Keratinocyte (primary cell): Measurements from ENCODE around the gene PCDHB13. TPM values are rescaled to one million over a fixed set of nuclear protein-coding genes. Genes with fewer than 3 reads are reported as not detected.

Source experiments
- DNase-seq: peaks from one replicate; pipeline ENCODE4 v3.0.0-alpha.2; 2011; ENCODE audit warnings: low read depth, missing footprints, low spot score
- FAIRE-seq: peaks from 2 replicates; lab custom pipeline; 2011; peaks lifted over from hg19 to GRCh38; lab: Jason Lieb, UNC
- H2AFZ ChIP-seq: 2 replicates; pipeline ENCODE4 v1.6.0; 2012; ENCODE audit warnings: low read length, control low read depth, inconsistent platforms; ENCODE audit not compliant: control insufficient read depth
- H3K27ac ChIP-seq: 2 replicates; pipeline ENCODE4 v1.5.1; 2011; ENCODE audit warnings: low read length; ENCODE audit not compliant: control insufficient read depth, insufficient read depth
- H3K27me3 ChIP-seq: 3 replicates; pipeline ENCODE4 v1.6.0; 2011; ENCODE audit warnings: low read length; ENCODE audit not compliant: control insufficient read depth, insufficient read depth; ENCODE audit errors: extremely low read depth
- H3K36me3 ChIP-seq, 2 experiments: 2 replicates in 1 of 2; 3 replicates in 1 of 2; pipeline ENCODE4 v1.5.1; 2011; ENCODE audit warnings: low read length in 2 of 2, mild to moderate bottlenecking in 1 of 2; ENCODE audit not compliant: control insufficient read depth in 2 of 2, insufficient read depth in 2 of 2; ENCODE audit errors: extremely low read depth in 1 of 2
- H3K4me1 ChIP-seq: 3 replicates; pipeline ENCODE4 v1.5.1; 2011; ENCODE audit warnings: low read length; ENCODE audit not compliant: control insufficient read depth, insufficient read depth; ENCODE audit errors: extremely low read depth
- H3K4me2 ChIP-seq: 3 replicates; pipeline ENCODE4 v1.6.0; 2011; ENCODE audit warnings: low read depth, low read length; ENCODE audit not compliant: control insufficient read depth, insufficient read depth; ENCODE audit errors: extremely low read depth
- H3K4me3 ChIP-seq, 3 experiments: fragments of 200-600 bp in 1 of 3; sonication (generic) in 1 of 3; 2 replicates in 2 of 3; 3 replicates in 1 of 3; pipeline ENCODE4 v1.5.1; 2011 to 2016; ENCODE audit warnings: low read length in 3 of 3, mild to moderate bottlenecking in 3 of 3, control low read depth in 2 of 3, inconsistent platforms in 1 of 3, low read depth in 1 of 3, mixed read lengths in 1 of 3, mixed run types in 1 of 3, moderate library complexity in 1 of 3; ENCODE audit not compliant: control insufficient read depth in 2 of 3, insufficient read depth in 2 of 3; ENCODE audit errors: extremely low read depth in 1 of 3
- H3K79me2 ChIP-seq: 2 replicates; pipeline ENCODE4 v1.6.0; 2012; ENCODE audit warnings: low read length; ENCODE audit not compliant: control insufficient read depth, insufficient read depth
- H3K9ac ChIP-seq: 3 replicates; pipeline ENCODE4 v1.6.0; 2011; ENCODE audit warnings: low read length; ENCODE audit not compliant: control insufficient read depth, insufficient read depth; ENCODE audit errors: extremely low read depth
- H3K9me1 ChIP-seq: 3 replicates; pipeline ENCODE4 v1.6.0; 2011; ENCODE audit warnings: low read length; ENCODE audit not compliant: control insufficient read depth, insufficient read depth; ENCODE audit errors: extremely low read depth
- H3K9me3 ChIP-seq: 2 replicates; pipeline ENCODE4 v1.5.1; 2012; ENCODE audit warnings: low read depth, low read length; ENCODE audit not compliant: control insufficient read depth
- H4K20me1 ChIP-seq: 3 replicates; pipeline ENCODE4 v1.6.0; 2011; ENCODE audit warnings: low read length; ENCODE audit not compliant: control insufficient read depth, insufficient read depth; ENCODE audit errors: extremely low read depth
- EZH2 ChIP-seq: IDR thresholded peaks from one replicate; pipeline ENCODE4 v1.6.1; 2012; ENCODE audit warnings: inconsistent platforms, mild to moderate bottlenecking, low read length, moderate library complexity
- dilution Hi-C: fragments of 300-500 bp; cut with MboI; formaldehyde crosslinking; loops from one replicate; pipeline ENCODE4 v1.7.0; 2020; ENCODE audit warnings: low sequenced_read_pairs; ENCODE audit not compliant: extremely low pct_ligation_motif_present
- polyA plus RNA-seq, 5 experiments: library from polyadenylated mRNA; depleted of rRNA in 3 of 5; stranded (reverse) in 3 of 5; stranded (forward) in 1 of 5; unstranded in 1 of 5; fragments of >200 nt; gene quantifications; 1 replicate in 1 of 5; 2 replicates in 3 of 5; 3 replicates in 1 of 5; pipeline versions ENCODE4 v1.2.1 to v1.2.3, GENCODE V29; 2011 to 2012; ENCODE audit warnings: missing spikeins in 2 of 5, low read depth in 1 of 5, low replicate concordance in 1 of 5
- TF ChIP-seq, protein P1 (sequence below), 3 experiments: IDR thresholded peaks in 1 of 3; conservative IDR thresholded peaks in 1 of 3; optimal IDR thresholded peaks in 1 of 3; 2 replicates in 2 of 3; 3 replicates in 1 of 3; pipeline versions ENCODE3 to v1.5.1; 2011; ENCODE audit warnings: low read length in 3 of 3, mild to moderate bottlenecking in 3 of 3, moderate library complexity in 2 of 3, control low read depth in 1 of 3, inconsistent platforms in 1 of 3; ENCODE audit not compliant: insufficient read depth in 2 of 3; ENCODE audit errors: extremely low read depth in 1 of 3

Gene PCDHB13
- polyA plus RNA-seq, 1 donor (not counting 4 experiments of a cell fraction or from before 2014, with no cell fraction given), result 0.07 TPM

DNA sequence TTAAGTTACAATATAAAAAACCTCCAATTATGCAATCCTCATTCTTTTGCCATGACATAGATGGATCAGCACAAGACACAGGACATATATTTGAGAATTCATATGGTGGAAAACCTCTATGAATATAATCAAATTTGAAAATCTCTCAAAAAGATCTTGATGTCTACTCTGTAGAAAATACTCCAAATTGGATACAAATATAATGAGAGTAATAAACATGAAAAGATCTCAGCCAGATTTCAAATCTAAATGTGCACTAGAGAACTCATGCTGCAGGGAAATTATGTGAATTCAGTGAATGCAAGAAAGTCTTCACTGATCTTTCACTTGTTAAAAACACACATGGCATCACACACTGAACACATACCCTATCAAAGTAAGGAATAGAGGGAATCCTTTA lies 45.2 kb downstream of the PCDHB13 start:
- no peaks in the 10 kb centered on the region for H4K20me1 ChIP-seq
- no peak for TF ChIP-seq EZH2
- TF ChIP-seq, protein P1, sequence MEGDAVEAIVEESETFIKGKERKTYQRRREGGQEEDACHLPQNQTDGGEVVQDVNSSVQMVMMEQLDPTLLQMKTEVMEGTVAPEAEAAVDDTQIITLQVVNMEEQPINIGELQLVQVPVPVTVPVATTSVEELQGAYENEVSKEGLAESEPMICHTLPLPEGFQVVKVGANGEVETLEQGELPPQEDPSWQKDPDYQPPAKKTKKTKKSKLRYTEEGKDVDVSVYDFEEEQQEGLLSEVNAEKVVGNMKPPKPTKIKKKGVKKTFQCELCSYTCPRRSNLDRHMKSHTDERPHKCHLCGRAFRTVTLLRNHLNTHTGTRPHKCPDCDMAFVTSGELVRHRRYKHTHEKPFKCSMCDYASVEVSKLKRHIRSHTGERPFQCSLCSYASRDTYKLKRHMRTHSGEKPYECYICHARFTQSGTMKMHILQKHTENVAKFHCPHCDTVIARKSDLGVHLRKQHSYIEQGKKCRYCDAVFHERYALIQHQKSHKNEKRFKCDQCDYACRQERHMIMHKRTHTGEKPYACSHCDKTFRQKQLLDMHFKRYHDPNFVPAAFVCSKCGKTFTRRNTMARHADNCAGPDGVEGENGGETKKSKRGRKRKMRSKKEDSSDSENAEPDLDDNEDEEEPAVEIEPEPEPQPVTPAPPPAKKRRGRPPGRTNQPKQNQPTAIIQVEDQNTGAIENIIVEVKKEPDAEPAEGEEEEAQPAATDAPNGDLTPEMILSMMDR (optimal IDR thresholded peaks at IDR 0.05 in 1 of 3, IDR thresholded peaks at IDR 0.05 in 1 of 3, conservative IDR thresholded peaks at IDR 0.05 in 1 of 3; ENCODE audit: extremely low read depth in 1 of 3, insufficient read depth in 2 of 3, low read length in 3 of 3), result no peak
- H3K9ac ChIP-seq, result no peak overlapping the region
- dilution Hi-C loops, result no loop called here
- H3K9me1 ChIP-seq, result no peaks in the 10 kb centered on the region
- H3K36me3 ChIP-seq, result no peaks in the 10 kb centered on the region
- no peaks in the 10 kb centered on the region for H3K79me2 ChIP-seq
- no peak overlapping the region for H3K27ac ChIP-seq
- no peak for DNase-seq
- no peak overlapping the region for H3K4me3 ChIP-seq
- FAIRE-seq, result no peak
- H3K4me1 ChIP-seq, result no peaks in the 10 kb centered on the region
- H2AFZ ChIP-seq, result no peak overlapping the region
- H3K27me3 ChIP-seq, result no peaks in the 10 kb centered on the region
- no peak overlapping the region for H3K4me2 ChIP-seq
- H3K9me3 ChIP-seq, result peaks cover 7% of the 10 kb centered on the region

DNA sequence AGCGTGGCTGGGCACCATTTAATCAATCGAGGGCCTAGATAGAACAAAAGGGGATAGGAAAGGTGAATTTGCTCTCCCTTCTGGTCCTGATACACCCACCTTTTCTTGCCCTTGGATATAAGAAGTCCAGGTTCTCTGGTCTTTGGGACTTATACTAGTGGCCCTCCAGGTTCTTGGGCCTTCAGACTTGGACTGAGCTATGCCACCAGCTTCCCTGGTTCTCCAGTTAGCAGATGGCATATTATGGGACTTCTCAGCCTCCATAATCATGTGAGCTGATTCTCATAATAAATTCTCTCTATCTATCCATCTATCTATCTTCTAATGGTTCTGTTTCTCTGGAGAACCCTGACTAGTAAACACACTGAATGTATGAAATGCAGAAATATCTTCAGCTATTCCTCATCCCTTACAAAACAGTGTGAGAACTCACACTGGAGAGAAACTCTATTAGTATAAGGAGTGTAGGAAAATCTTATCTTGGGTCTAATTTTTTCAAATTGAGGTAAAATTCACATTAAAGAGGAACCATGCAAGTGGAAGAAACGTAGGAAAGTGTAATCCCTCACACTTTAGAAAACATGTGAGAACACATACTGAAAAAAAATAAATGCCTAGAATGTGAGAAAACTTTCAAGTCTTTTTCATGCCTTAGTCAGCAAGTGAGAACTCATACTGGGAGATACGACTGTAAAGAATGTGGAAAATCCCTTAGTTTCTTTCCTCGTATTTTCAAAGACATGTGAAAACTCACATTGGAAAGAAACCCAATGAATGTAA lies 46.9 kb downstream of the PCDHB13 start:
- no peak for DNase-seq
- dilution Hi-C loops, result no loop called here

More for the DNA sequence above, 46.9 kb downstream of the PCDHB13 start:
- Histone ChIP-seq H3K79me2 (no peaks in the 10 kb centered on the region), H3K4me2 (no peak overlapping the region), H4K20me1 (no peaks in the 10 kb centered on the region), H3K36me3 (no peaks in the 10 kb centered on the region), H3K4me1 (no peaks in the 10 kb centered on the region), H3K27me3 (no peaks in the 10 kb centered on the region), H3K9me3 (peaks cover 7% of the 10 kb centered on the region), H2AFZ (no peak overlapping the region), H3K9ac (no peak overlapping the region), H3K4me3 (no peak overlapping the region), H3K27ac (no peak overlapping the region), H3K9me1 (no peaks in the 10 kb centered on the region)
- TF ChIP-seq, protein P1 (optimal IDR thresholded peaks at IDR 0.05 in 1 of 3, IDR thresholded peaks at IDR 0.05 in 1 of 3, conservative IDR thresholded peaks at IDR 0.05 in 1 of 3; ENCODE audit: extremely low read depth in 1 of 3, insufficient read depth in 2 of 3, low read length in 3 of 3), result no peak
- TF ChIP-seq EZH2, result no peak
- no peak for FAIRE-seq
